ENCODE measurements around the gene ZNF862.

- TF ChIP-seq CTCF (IDR thresholded peaks at IDR 0.05) (no peak), POLR2A (IDR thresholded peaks at IDR 0.05) (no peak), EP300 (IDR thresholded peaks at IDR 0.05) (no peak)
These were observed 23.7 kb upstream of the ZNF862 start for GRCh38 chr7:149814494-149814893.
